Measurements from ENCODE around the gene TPX2.

Gene TPX2

GRCh38 chr20:31704225-31705119 is 34.6 kb upstream of the TPX2 start:
- no peak overlapping the region for H3K4me3 ChIP-seq (ENCODE audit: low read depth, low read length)
- no peaks in the 10 kb centered on the region for H3K9me3 ChIP-seq (ENCODE audit: control insufficient read depth, insufficient read depth, low read depth, low read length)
- no peaks in the 10 kb centered on the region for H3K4me1 ChIP-seq (ENCODE audit: control insufficient read depth, insufficient read depth, low read length)
- H3K36me3 ChIP-seq (ENCODE audit: control insufficient read depth in 2 of 2, insufficient read depth in 1 of 2, low read length in 2 of 2), result peaks cover 0 to 20% of the 10 kb centered on the region in 2 experiments; a peak in 2 of 3 replicates
- H3K27ac ChIP-seq (ENCODE audit: extremely low read depth, low read depth, low read length), result no peak overlapping the region
- ChIA-PET POLR2A (interaction anchor here (0.6 to 2.4 kb wide), 5 partner anchors 13 to 21 kb away, joined by 3 to 6 read pairs (median 4); partner anchors contain the start of gene BCL2L1), CTCF (interaction anchor here (0.6 to 4.0 kb wide), 5 partner anchors 19 to 149 kb away, joined by 3 to 19 read pairs (median 3); partner anchors contain the start of gene BCL2L1)
- TF ChIP-seq SCRT2 (tag by site-specific recombination; IDR thresholded peaks at IDR 0.05) (peak; percentile 33; the same call in 1 of the 2 replicates), ZNF157 (tag by site-specific recombination; IDR thresholded peaks at IDR 0.05) (no peak), PRDM10 (tag by site-specific recombination; IDR thresholded peaks at IDR 0.05) (peak; percentile 37; the same call in 1 of the 2 replicates), GLIS1 (tag by site-specific recombination; IDR thresholded peaks at IDR 0.05) (peak; percentile 98), KLF17 (tag by site-specific recombination; IDR thresholded peaks at IDR 0.05) (peak; percentile 28; the same call in 1 of the 2 replicates), ZNF561 (tag by site-specific recombination; IDR thresholded peaks at IDR 0.05; ENCODE audit: borderline replicate concordance) (no peak), ZNF48 (tag by site-specific recombination; IDR thresholded peaks at IDR 0.05) (no peak), KLF1 (tag by site-specific recombination; IDR thresholded peaks at IDR 0.05) (peak; percentile 33; the same call in 1 of the 2 replicates), ZSCAN23 (tag by site-specific recombination; IDR thresholded peaks at IDR 0.05) (no peak)

- CTCF ChIA-PET, result interaction anchor here (0.6 to 4.0 kb wide), 3 partner anchors 18 to 115 kb away, joined by 3 to 19 read pairs (median 3); partner anchors contain the start of gene BCL2L1
- POLR2A ChIA-PET, result interaction anchor here (1.1 to 2.4 kb wide), 2 partner anchors 13 to 15 kb away, joined by 4 to 6 read pairs; no protein-coding TSS in a partner anchor
- Histone ChIP-seq H3K4me1 (ENCODE audit: control insufficient read depth, insufficient read depth, low read length) (no peaks in the 10 kb centered on the region), H3K4me3 (ENCODE audit: low read depth, low read length) (no peak overlapping the region), H3K27ac (ENCODE audit: extremely low read depth, low read depth, low read length) (no peak overlapping the region), H3K36me3 (ENCODE audit: control insufficient read depth in 2 of 2, insufficient read depth in 1 of 2, low read length in 2 of 2) (peaks cover 0 to 23% of the 10 kb centered on the region in 2 experiments; a peak in 2 of 3 replicates), H3K9me3 (ENCODE audit: control insufficient read depth, insufficient read depth, low read depth, low read length) (no peaks in the 10 kb centered on the region)
- TF ChIP-seq FEZF1 (tag by site-specific recombination; IDR thresholded peaks at IDR 0.05) (no peak), ZNF513 (tag by site-specific recombination; IDR thresholded peaks at IDR 0.05) (no peak), ZNF843 (tag by site-specific recombination; IDR thresholded peaks at IDR 0.05) (no peak), ZNF600 (tag by site-specific recombination; IDR thresholded peaks at IDR 0.05) (no peak), HOXC10 (CRISPR knock-in tag; IDR thresholded peaks at IDR 0.05) (no peak), ZBTB10 (tag by site-specific recombination; IDR thresholded peaks at IDR 0.05) (no peak), ZEB2 (tag by site-specific recombination; IDR thresholded peaks at IDR 0.05) (no peak), ZNF768 (tag by site-specific recombination; IDR thresholded peaks at IDR 0.05) (no peak), ZBTB11 (tag by site-specific recombination; conservative IDR thresholded peaks at IDR 0.05; ENCODE audit: low read depth) (no peak), ZNF155 (tag by site-specific recombination; IDR thresholded peaks at IDR 0.05) (no peak)
These were observed 33.9 kb upstream of the TPX2 start for GRCh38 chr20:31705191-31705590.
